ENCODE measurements around the gene KPRP. TPM values are rescaled to one million over a fixed set of nuclear protein-coding genes. Genes with fewer than 3 reads are reported as not detected.

Gene KPRP
- total and polyA plus RNA-seq, 2 of the 13 experiments (the other 11 are each of a cell fraction or from before 2014, with no cell fraction given): not detected

DNA sequence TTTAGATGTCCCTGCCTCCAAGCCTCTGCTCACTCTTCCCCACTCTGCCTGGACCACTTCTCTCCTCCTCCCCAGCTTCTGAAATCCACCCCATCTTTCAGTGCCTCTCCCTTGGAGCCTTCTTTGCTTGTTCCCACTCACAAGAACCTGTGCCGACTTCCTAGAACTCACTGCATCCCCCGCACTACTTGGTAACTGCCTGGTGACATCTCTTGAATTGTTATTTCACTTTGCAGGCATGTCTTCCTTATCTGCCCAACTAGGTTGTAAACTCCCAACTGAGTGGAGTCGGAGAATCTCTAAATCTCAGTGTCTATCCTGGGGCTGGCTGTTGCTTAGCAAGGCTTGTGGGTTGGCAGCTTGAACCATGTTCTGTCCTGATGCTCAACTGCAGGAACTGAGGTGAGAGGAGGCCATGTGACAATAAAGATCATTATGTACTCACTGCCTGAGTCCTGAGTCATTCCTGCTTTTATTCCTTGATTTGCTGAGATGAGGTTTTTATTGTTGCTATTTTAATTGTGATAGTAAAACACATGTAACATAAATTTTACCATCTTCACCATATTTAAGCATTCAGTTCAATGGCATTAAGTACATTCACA, 3.9 kb downstream of the KPRP start:
- Histone ChIP-seq H3K27me3 (ENCODE audit: control insufficient read depth in 1 of 2, insufficient read depth in 2 of 2, low read length in 2 of 2) (no peaks in the 10 kb centered on the region), H3K79me2 (ENCODE audit: insufficient read depth, low read length) (no peaks in the 10 kb centered on the region), H3K4me1 (ENCODE audit: insufficient read depth, low read length) (no peaks in the 10 kb centered on the region), H3K4me2 (ENCODE audit: low read depth, low read length) (no peak overlapping the region), H3K9me3 (ENCODE audit: low read length) (no peaks in the 10 kb centered on the region), H3K27ac (ENCODE audit: extremely low read length, insufficient read depth, low read length) (no peak overlapping the region), H3K36me3 (replicated peaks in 1 of 2; ENCODE audit: control insufficient read depth in 1 of 2, insufficient read depth in 2 of 2, low read length in 2 of 2) (no peaks in the 10 kb centered on the region), H4K20me1 (ENCODE audit: insufficient read depth, low read length) (no peaks in the 10 kb centered on the region), H3K9ac (ENCODE audit: insufficient read depth, low read depth, low read length) (no peak overlapping the region), H3K4me3 (replicated peaks in 1 of 3; ENCODE audit: insufficient read depth in 1 of 3, low read depth in 2 of 3, low read length in 3 of 3) (no peak overlapping the region), H2AFZ (ENCODE audit: low read length) (no peak overlapping the region)
- POLR2A ChIA-PET: no interaction called here
- TF ChIP-seq POLR2G (IDR thresholded peaks at IDR 0.05; ENCODE audit: low read depth, low read length): no peak
- ATAC-seq (no peak), FAIRE-seq (no peak), DNase-seq (ENCODE audit: low spot score) (no peak)
- in situ Hi-C loops (cut with HindIII; ENCODE audit: extremely low pct_ligation_motif_present, low pct_unique_long_range_greater_than_20kb): no loop called here
- no TSS peak for BruUV-seq (replicated peaks)
- CTCF ChIA-PET (ENCODE audit: low intra/inter-chr PET ratio, low total read pairs): no interaction called here
- intact Hi-C loops (cut with micrococcal nuclease; ENCODE audit: unreplicated experiment): no loop called here
- 20% methylated on average over 3 of the region's 3 CpGs for WGBS (ENCODE audit: low lambda C conversion rate)

DNA sequence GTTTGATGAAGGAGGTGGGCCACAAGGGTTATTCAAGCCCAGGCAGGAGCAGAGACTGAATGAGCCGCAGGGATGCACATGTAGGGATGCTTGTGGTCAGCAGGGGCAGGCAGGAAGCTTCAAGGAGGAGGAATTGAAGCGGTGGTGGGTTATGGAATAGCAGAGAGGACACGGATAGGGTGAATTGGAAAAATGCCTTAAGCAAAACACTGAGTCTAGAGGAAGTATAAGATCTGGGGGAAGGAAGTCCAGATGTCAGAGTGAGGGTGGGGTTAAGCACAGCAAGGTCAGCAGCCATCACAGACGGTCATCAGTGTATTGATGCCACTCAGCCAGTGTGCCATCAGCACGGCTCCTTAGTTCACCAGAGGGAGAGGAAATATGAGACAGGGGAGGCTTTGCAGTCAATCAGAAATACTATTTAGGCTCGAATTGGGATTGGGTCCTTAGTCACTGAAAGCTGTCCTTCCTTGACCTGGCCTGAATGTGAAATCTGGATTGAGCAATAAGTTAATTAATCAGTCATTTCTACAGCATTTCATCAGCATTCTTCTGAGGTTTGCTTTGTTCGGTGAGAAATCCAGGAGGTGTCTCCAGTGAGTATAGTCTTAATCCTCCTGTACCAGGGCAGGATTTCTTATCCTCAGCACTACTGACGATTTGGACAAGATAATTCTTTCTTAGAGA, 11.2 kb downstream of the KPRP start:
- Histone ChIP-seq H3K36me3 (replicated peaks in 1 of 2; ENCODE audit: control insufficient read depth in 1 of 2, insufficient read depth in 2 of 2, low read length in 2 of 2) (no peaks in the 10 kb centered on the region), H4K20me1 (ENCODE audit: insufficient read depth, low read length) (no peaks in the 10 kb centered on the region), H3K27me3 (ENCODE audit: control insufficient read depth in 1 of 2, insufficient read depth in 2 of 2, low read length in 2 of 2) (no peaks in the 10 kb centered on the region), H3K27ac (ENCODE audit: extremely low read length, insufficient read depth, low read length) (no peak overlapping the region), H2AFZ (ENCODE audit: low read length) (no peak overlapping the region), H3K9ac (ENCODE audit: insufficient read depth, low read depth, low read length) (no peak overlapping the region), H3K4me1 (ENCODE audit: insufficient read depth, low read length) (no peaks in the 10 kb centered on the region), H3K4me3 (replicated peaks in 1 of 3; ENCODE audit: insufficient read depth in 1 of 3, low read depth in 2 of 3, low read length in 3 of 3) (no peak overlapping the region), H3K9me3 (ENCODE audit: low read length) (no peaks in the 10 kb centered on the region), H3K79me2 (ENCODE audit: insufficient read depth, low read length) (no peaks in the 10 kb centered on the region), H3K4me2 (ENCODE audit: low read depth, low read length) (no peak overlapping the region)
- in situ Hi-C loops (cut with HindIII; ENCODE audit: extremely low pct_ligation_motif_present, low pct_unique_long_range_greater_than_20kb): no loop called here
- intact Hi-C loops (cut with micrococcal nuclease; ENCODE audit: unreplicated experiment): no loop called here
- ChIA-PET CTCF (ENCODE audit: low intra/inter-chr PET ratio, low total read pairs) (no interaction called here), POLR2A (no interaction called here)
- FAIRE-seq (no peak), ATAC-seq (no peak), DNase-seq (ENCODE audit: low spot score) (no peak)
- WGBS (ENCODE audit: low lambda C conversion rate): 0% methylated on average over 8 of the region's 8 CpGs
- BruUV-seq (replicated peaks): no TSS peak
- TF ChIP-seq CEBPB (IDR thresholded peaks at IDR 0.05; ENCODE audit: borderline replicate concordance, low read depth, low read length) (0 out of 2 replicates have a peak, but pooled peaks have one; percentile 37), ZNF24 (IDR thresholded peaks at IDR 0.05) (no peak)
